Thyroid gland (tissue), 4 donors: ENCODE data around the gene GTPBP1. TPM values are rescaled to one million over a fixed set of nuclear protein-coding genes. Genes with fewer than 3 reads are reported as not detected.
A peak's percentile ranks its signal among the peaks of the same experiment; 100 is the strongest.

Experiments
- DNase-seq, 2 donors: peaks; one replicate each; pipeline ENCODE4 v3.0.0-alpha.2; 2019
- H3K27ac ChIP-seq, 3 donors: fragments of 200-600 bp; sonication (generic); 1 replicate in 2 of 3; 2 replicates in 1 of 3; pipeline ENCODE4 v1.5.1; 2016 to 2019; ENCODE audit warnings: mild to moderate bottlenecking in 1 of 3, moderate library complexity in 1 of 3
- H3K27me3 ChIP-seq: fragments of 200-600 bp; sonication (generic); one replicate; pipeline ENCODE4 v1.5.1; 2019
- H3K36me3 ChIP-seq, 2 donors: fragments of 200-600 bp; sonication (generic); one replicate each; pipeline ENCODE4 v1.5.1; 2016 to 2019
- H3K4me1 ChIP-seq, 2 donors: fragments of 200-600 bp; sonication (generic); one replicate each; pipeline ENCODE4 v1.5.1; 2017 to 2019
- H3K4me3 ChIP-seq, 3 donors: fragments of 200-600 bp; sonication (generic); replicated peaks in 1 of 3; 1 replicate in 2 of 3; 2 replicates in 1 of 3; pipeline ENCODE4 v1.5.1; 2016; ENCODE audit warnings: mild to moderate bottlenecking in 1 of 3
- H3K9me3 ChIP-seq: fragments of 200-600 bp; sonication (generic); one replicate; pipeline ENCODE4 v1.5.1; 2017
- CTCF ChIP-seq, 6 experiments: fragments of 200-600 bp in 3 of 6; fragments of 450-650 bp in 3 of 6; sonication (generic) in 3 of 6; IDR thresholded peaks; one replicate each; pipeline ENCODE4 v1.5.1; 2016 to 2019; ENCODE audit warnings: antibody characterized with exemption in 6 of 6, mild to moderate bottlenecking in 2 of 6, inconsistent platforms in 1 of 6, moderate library complexity in 1 of 6
- POLR2A ChIP-seq, 2 donors: fragments of 450-650 bp; IDR thresholded peaks; one replicate each; pipeline ENCODE4 v1.6.1; 2017; ENCODE audit warnings: antibody characterized with exemption in 2 of 2, mild to moderate bottlenecking in 2 of 2, moderate library complexity in 1 of 2
- WGBS, 2 donors: methylation state at CpG; one replicate each; pipeline ENCODE4 v1.1.5; 2017; 5-methylcytosine and 5-hydroxymethylcytosine counted together
- intact Hi-C: fragments of 100-400 bp; cut with DNase I; formaldehyde crosslinking; loops from one replicate; pipeline ENCODE4 v1.15.1; 2023
- total RNA-seq, 4 donors: library from RNA; depleted of rRNA; stranded (reverse); fragments of >200 nt; gene quantifications; one replicate each; pipeline ENCODE4 v1.2.3, GENCODE V29; 2016

The GTPBP1 gene
- total RNA-seq, 4 donors from 2014 or later = 51.6 to 117 (median 69.6) TPM

- intact Hi-C loops = no loop called here
- Histone ChIP-seq H3K27me3 (no peaks in the 10 kb centered on the region), H3K4me1 (peaks cover 34 to 38% of the 10 kb centered on the region in 2 donors), H3K27ac (no peak overlapping the region), H3K4me3 (no peak overlapping the region), H3K9me3 (no peaks in the 10 kb centered on the region), H3K36me3 (peaks cover 0 to 6% of the 10 kb centered on the region in 2 donors)
- DNase-seq = no peak
- 86 to 91% methylated on average over 2 of the region's 2 CpGs for WGBS, 2 donors
- TF ChIP-seq CTCF (IDR thresholded peaks at IDR 0.05) (no peak), POLR2A (IDR thresholded peaks at IDR 0.05) (no peak)
Observed at GRCh38 chr22:38694049-38694448, 11.7 kb upstream of the GTPBP1 start.

GRCh38 chr22:38694940-38695339, 10.8 kb upstream of the GTPBP1 start:
- Histone ChIP-seq H3K4me3 (no peak overlapping the region), H3K9me3 (no peaks in the 10 kb centered on the region), H3K27me3 (no peaks in the 10 kb centered on the region), H3K36me3 (no peaks in the 10 kb centered on the region), H3K4me1 (peaks cover 43 to 46% of the 10 kb centered on the region in 2 donors), H3K27ac (peak overlapping the region in 1 of 3 donors; percentile 99)
- intact Hi-C loops = no loop called here
- TF ChIP-seq POLR2A (IDR thresholded peaks at IDR 0.05) (no peak), CTCF (IDR thresholded peaks at IDR 0.05) (no peak)
- WGBS, 2 donors = 76 to 85% methylated on average over 3 of the region's 3 CpGs
- no peak for DNase-seq

- peak; percentile 65 to 66 for DNase-seq
- TF ChIP-seq POLR2A (IDR thresholded peaks at IDR 0.05) (no peak), CTCF (IDR thresholded peaks at IDR 0.05) (no peak)
- Histone ChIP-seq H3K9me3 (no peaks in the 10 kb centered on the region), H3K27ac (peak overlapping the region; percentile 56 to 99 (median 98)), H3K36me3 (no peaks in the 10 kb centered on the region), H3K4me1 (peaks cover 49 to 50% of the 10 kb centered on the region in 2 donors), H3K4me3 (no peak overlapping the region), H3K27me3 (no peaks in the 10 kb centered on the region)
- WGBS, 2 donors = 29 to 36% methylated on average over 3 of the region's 3 CpGs
- intact Hi-C loops = no loop called here
Observed at GRCh38 chr22:38696606-38697424, 8.9 kb upstream of the GTPBP1 start.

GRCh38 chr22:38697425-38698089, 8.2 kb upstream of the GTPBP1 start:
- no peaks in the 10 kb centered on the region for H3K27me3 ChIP-seq
- no peaks in the 10 kb centered on the region for H3K9me3 ChIP-seq
- peak in 1 of 2 donors; percentile 11 for TF ChIP-seq POLR2A (IDR thresholded peaks at IDR 0.05)
- no peak for TF ChIP-seq CTCF (IDR thresholded peaks at IDR 0.05)
- intact Hi-C loops = no loop called here
- H3K27ac ChIP-seq = peak overlapping the region; percentile 56 to 99 (median 98)
- H3K4me3 ChIP-seq = no peak overlapping the region
- H3K4me1 ChIP-seq = peaks cover 49 to 51% of the 10 kb centered on the region in 2 donors
- DNase-seq = peak; percentile 66 to 73
- 51% methylated on average over 8 of the region's 8 CpGs for WGBS, 2 donors
- no peaks in the 10 kb centered on the region for H3K36me3 ChIP-seq
